Measurements from ENCODE around the gene PITX2. TPM values are rescaled to one million over a fixed set of nuclear protein-coding genes. Genes with fewer than 3 reads are reported as not detected.

PITX2 gene
- total RNA-seq, 1 experiment from 2014 or later: 8.3 TPM

GRCh38 chr4:110613745-110614144 lies 9.1 kb downstream of the PITX2 start:
- no TSS peak for BruUV-seq (replicated peaks)
- no peak overlapping the region for H3K9ac ChIP-seq (ENCODE audit: low read length)
- peaks cover 7 to 11% of the 10 kb centered on the region in 2 experiments; a peak in 3 of 4 replicates for H3K4me1 ChIP-seq (ENCODE audit: control insufficient read depth in 1 of 2, insufficient read depth in 2 of 2, low read length in 2 of 2)
- no peaks in the 10 kb centered on the region for H3K9me3 ChIP-seq (ENCODE audit: control insufficient read depth in 1 of 2, insufficient read depth in 1 of 2, low read depth in 1 of 2, low read length in 2 of 2)
- RAD21 ChIA-PET (ENCODE audit: low non-redundant PET in 1 of 2, low total read pairs in 2 of 2, uncharacterized antibody in 2 of 2, unreplicated experiment in 2 of 2): no interaction called here
- H3K79me2 ChIP-seq (ENCODE audit: insufficient read depth, low read length): no peaks in the 10 kb centered on the region
- no peaks in the 10 kb centered on the region for H3K36me3 ChIP-seq (ENCODE audit: control insufficient read depth in 1 of 2, insufficient read depth in 2 of 2, low read length in 2 of 2)
- H3K9me2 ChIP-seq (ENCODE audit: insufficient read depth): no peaks in the 10 kb centered on the region
- CTCF ChIA-PET: no interaction called here
- H4K20me1 ChIP-seq (ENCODE audit: insufficient read depth): no peaks in the 10 kb centered on the region
- intact Hi-C loops (cut with micrococcal nuclease): no loop called here
- ATAC-seq (no peak), DNase-seq (ENCODE audit: low read depth, low spot score) (no peak)
- H3K4me2 ChIP-seq (ENCODE audit: low read length): no peak overlapping the region
- POLR2A ChIA-PET: no interaction called here
- TF ChIP-seq ZBTB33 (IDR thresholded peaks at IDR 0.05; ENCODE audit: extremely low read depth, insufficient replicate concordance, low read length) (no peak), RAD21 (IDR thresholded peaks at IDR 0.05; ENCODE audit: low read depth) (no peak), JUND (IDR thresholded peaks at IDR 0.05) (no peak), CTCF (IDR thresholded peaks at IDR 0.05 in 2 of 3, conservative IDR thresholded peaks at IDR 0.05 in 1 of 3; ENCODE audit: borderline replicate concordance in 1 of 3, insufficient read depth in 1 of 3, low read depth in 2 of 3, low read length in 2 of 3) (no peak), FOSL1 (IDR thresholded peaks at IDR 0.05; ENCODE audit: low read depth) (no peak), POLR2A (IDR thresholded peaks at IDR 0.05; ENCODE audit: borderline replicate concordance, extremely low read depth, insufficient read depth, insufficient read length) (no peak), TCF7L2 (IDR thresholded peaks at IDR 0.05; ENCODE audit: borderline replicate concordance, extremely low read depth, insufficient read depth, insufficient read length) (no peak), CEBPB (IDR thresholded peaks at IDR 0.05; ENCODE audit: low read depth) (no peak), EGR1 (IDR thresholded peaks at IDR 0.05; ENCODE audit: low read depth) (no peak), EZH2phosphoT487 (IDR thresholded peaks at IDR 0.05; ENCODE audit: borderline replicate concordance) (no peak), ZNF274 (IDR thresholded peaks at IDR 0.05; ENCODE audit: low read depth, low read length) (no peak)
- no peaks in the 10 kb centered on the region for H3K27me3 ChIP-seq (ENCODE audit: insufficient read depth, low read length)
- no peak overlapping the region for H3K27ac ChIP-seq (ENCODE audit: low read depth, low read length)
- H2AFZ ChIP-seq (ENCODE audit: low read depth, low read length, poor library complexity, severe bottlenecking): no peak overlapping the region
- no peak overlapping the region for H3K4me3 ChIP-seq (replicated peaks in 1 of 2; ENCODE audit: low read depth in 1 of 2, low read length in 2 of 2)

Measured in HCT116 (cell line).